ENCODE measurements around the gene R3HDM2.

- TF ChIP-seq REST (IDR thresholded peaks at IDR 0.05; ENCODE audit: borderline replicate concordance) (no peak), CTCF (IDR thresholded peaks at IDR 0.05; ENCODE audit: poor library complexity, severe bottlenecking) (no peak), POLR2AphosphoS5 (IDR thresholded peaks at IDR 0.05) (no peak), SMC3 (conservative IDR thresholded peaks at IDR 0.05; ENCODE audit: poor library complexity) (no peak), EZH2 (IDR thresholded peaks at IDR 0.05; ENCODE audit: borderline replicate concordance, insufficient read depth, low read length, poor library complexity, severe bottlenecking) (no peak)
These were observed 150.4 kb downstream of the R3HDM2 start for GRCh38 chr12:57280211-57281062.

Data from neural cell (in vitro differentiated cells).